Measurements from ENCODE around the gene SEC31A. TPM values are rescaled to one million over a fixed set of nuclear protein-coding genes. Genes with fewer than 3 reads are reported as not detected.

SEC31A gene
- total and polyA plus RNA-seq, 4 donors, result 83.7 to 244 (median 149) TPM

- 27 to 64% methylated on average over 2 of the region's 2 CpGs for WGBS, 2 donors
These were observed 88.0 kb downstream of the SEC31A start for GRCh38 chr4:82802911-82803310.

GRCh38 chr4:82801910-82802521, 88.9 kb downstream of the SEC31A start:
- H3K27me3 ChIP-seq (ENCODE audit: control insufficient read depth in 3 of 3, insufficient read depth in 3 of 3, low read length in 2 of 3), result no peaks in the 10 kb centered on the region
- 73 to 86% methylated on average over 3 of the region's 3 CpGs for WGBS, 2 donors
- peaks cover 0 to 13% (median 9%) of the 10 kb centered on the region in 5 donors for H3K4me1 ChIP-seq (ENCODE audit: control insufficient read depth in 5 of 5, insufficient read depth in 5 of 5, low read length in 5 of 5)
- H3K27ac ChIP-seq (ENCODE audit: low read depth in 1 of 2, low read length in 1 of 2), result no peak overlapping the region
- H3K4me3 ChIP-seq, result no peak overlapping the region
- ATAC-seq (ENCODE audit: insufficient read depth, low FRiP score) (no peak), DNase-seq (peak in 2 of 3 donors; percentile 50 to 63)
- no peaks in the 10 kb centered on the region for H3K36me3 ChIP-seq (ENCODE audit: control insufficient read depth in 4 of 4, insufficient read depth in 4 of 4, low read length in 4 of 4)
- no peaks in the 10 kb centered on the region for H3K9me3 ChIP-seq (ENCODE audit: control insufficient read depth in 4 of 4, insufficient read depth in 3 of 4, low read length in 3 of 4)
- TF ChIP-seq CTCF (IDR thresholded peaks at IDR 0.05; ENCODE audit: control extremely low read depth, extremely low read depth), result no peak
- no peak overlapping the region for H3K9ac ChIP-seq (ENCODE audit: insufficient read depth in 1 of 2, low read length in 2 of 2)

More at GRCh38 chr4:82802911-82803310, 88.0 kb downstream of the SEC31A start:
- H3K36me3 ChIP-seq (ENCODE audit: control insufficient read depth in 4 of 4, insufficient read depth in 4 of 4, low read length in 4 of 4), result no peaks in the 10 kb centered on the region
- H3K4me3 ChIP-seq, result no peak overlapping the region
- DNase-seq (no peak), ATAC-seq (ENCODE audit: insufficient read depth, low FRiP score) (no peak)
- H3K4me1 ChIP-seq (ENCODE audit: control insufficient read depth in 5 of 5, insufficient read depth in 5 of 5, low read length in 5 of 5), result peaks cover 0 to 10% (median 7%) of the 10 kb centered on the region in 5 donors
- no peak overlapping the region for H3K27ac ChIP-seq (ENCODE audit: low read depth in 1 of 2, low read length in 1 of 2)
- H3K27me3 ChIP-seq (ENCODE audit: control insufficient read depth in 3 of 3, insufficient read depth in 3 of 3, low read length in 2 of 3), result no peaks in the 10 kb centered on the region
- H3K9ac ChIP-seq (ENCODE audit: insufficient read depth in 1 of 2, low read length in 2 of 2), result no peak overlapping the region
- no peak for TF ChIP-seq CTCF (IDR thresholded peaks at IDR 0.05; ENCODE audit: control extremely low read depth, extremely low read depth)
- H3K9me3 ChIP-seq (ENCODE audit: control insufficient read depth in 4 of 4, insufficient read depth in 3 of 4, low read length in 3 of 4), result no peaks in the 10 kb centered on the region

- Histone ChIP-seq H3K27ac (ENCODE audit: low read depth in 1 of 2, low read length in 1 of 2) (no peak overlapping the region), H3K36me3 (ENCODE audit: control insufficient read depth in 4 of 4, insufficient read depth in 4 of 4, low read length in 4 of 4) (no peaks in the 10 kb centered on the region), H3K9ac (ENCODE audit: insufficient read depth in 1 of 2, low read length in 2 of 2) (peak overlapping the region; percentile 19 to 73), H3K4me1 (ENCODE audit: control insufficient read depth in 5 of 5, insufficient read depth in 5 of 5, low read length in 5 of 5) (peaks cover 0 to 22% (median 9%) of the 10 kb centered on the region in 5 donors), H3K27me3 (ENCODE audit: control insufficient read depth in 3 of 3, insufficient read depth in 3 of 3, low read length in 2 of 3) (no peaks in the 10 kb centered on the region), H3K4me3 (peak overlapping the region; percentile 76), H3K9me3 (ENCODE audit: control insufficient read depth in 4 of 4, insufficient read depth in 3 of 4, low read length in 3 of 4) (no peaks in the 10 kb centered on the region)
- DNase-seq, result peak in 2 of 3 donors; percentile 33 to 56
- no peak for ATAC-seq (ENCODE audit: insufficient read depth, low FRiP score)
- TF ChIP-seq CTCF (IDR thresholded peaks at IDR 0.05; ENCODE audit: control extremely low read depth, extremely low read depth), result no peak
- WGBS, 2 donors, result 6 to 8% methylated on average over 23 to 25 of the region's 25 CpGs
These were observed 91.7 kb downstream of the SEC31A start for GRCh38 chr4:82799006-82799881.
